Suprapubic skin (tissue), 4 donors: ENCODE data around the gene RPN2.

Experiments used
- CTCF ChIP-seq, 2 donors: fragments of 200-600 bp in 1 of 2; fragments of 450-650 bp in 1 of 2; sonication (generic) in 1 of 2; IDR thresholded peaks; one replicate each; pipeline ENCODE4 v1.5.1; 2016 to 2019; ENCODE audit warnings: antibody characterized with exemption in 2 of 2, mild to moderate bottlenecking in 1 of 2, moderate library complexity in 1 of 2
- EP300 ChIP-seq: sonication (generic); formaldehyde crosslinking; IDR thresholded peaks from one replicate; pipeline ENCODE4 v1.6.1; 2017; ENCODE audit warnings: antibody characterized with exemption
- POLR2A ChIP-seq, 2 donors: fragments of 450-650 bp; IDR thresholded peaks; one replicate each; pipeline ENCODE4 v1.6.1; 2017; ENCODE audit warnings: antibody characterized with exemption in 2 of 2, mild to moderate bottlenecking in 2 of 2, moderate library complexity in 2 of 2
- POLR2AphosphoS5 ChIP-seq, 3 donors: sonication (generic); formaldehyde crosslinking; IDR thresholded peaks; one replicate each; pipeline ENCODE4 v1.6.1; 2017; ENCODE audit warnings: antibody characterized with exemption in 3 of 3

GRCh38 chr20:37200926-37201826, 22.0 kb downstream of the RPN2 start:
- TF ChIP-seq POLR2A (IDR thresholded peaks at IDR 0.05) (no peak), CTCF (IDR thresholded peaks at IDR 0.05) (no peak), EP300 (no peak), POLR2AphosphoS5 (IDR thresholded peaks at IDR 0.05) (no peak)
